HEK293 (cell line): ENCODE results near the gene PNPLA6.

Experiments used
- GLI2 ChIP-seq: fragments of 450-650 bp; formaldehyde crosslinking; IDR thresholded peaks from 2 replicates; pipeline ENCODE4; 2017; ENCODE audit warnings: missing biosample characterization, missing genetic modification characterization, low read depth, borderline replicate concordance
- GLI4 ChIP-seq: fragments of 450-650 bp; formaldehyde crosslinking; IDR thresholded peaks from 2 replicates; pipeline ENCODE4 v1.5.1; 2016; ENCODE audit warnings: missing biosample characterization, missing genetic modification characterization
- HOXA7 ChIP-seq: sonication (generic); formaldehyde crosslinking; IDR thresholded peaks from 2 replicates; pipeline ENCODE4 v1.8.1; 2022; ENCODE audit warnings: missing genetic modification reagents, borderline replicate concordance
- HOXD13 ChIP-seq: sonication (generic); formaldehyde crosslinking; IDR thresholded peaks from 2 replicates; pipeline ENCODE4 v1.8.0; 2022; ENCODE audit warnings: missing genetic modification reagents, borderline replicate concordance
- IKZF3 ChIP-seq: fragments of 450-650 bp; IDR thresholded peaks from 2 replicates; pipeline ENCODE4 v1.5.0; 2018; ENCODE audit warnings: missing biosample characterization, mild to moderate bottlenecking, missing genetic modification characterization, moderate library complexity
- KLF8 ChIP-seq: fragments of 450-650 bp; formaldehyde crosslinking; IDR thresholded peaks from 2 replicates; pipeline ENCODE4 v1.5.1; 2016; ENCODE audit warnings: missing biosample characterization, missing genetic modification characterization
- KLF9 ChIP-seq: fragments of 450-650 bp; formaldehyde crosslinking; IDR thresholded peaks from 2 replicates; pipeline ENCODE4 v1.5.1; 2016; ENCODE audit warnings: missing biosample characterization, missing genetic modification characterization, low read depth
- MZF1 ChIP-seq: fragments of 450-650 bp; formaldehyde crosslinking; IDR thresholded peaks from 2 replicates; pipeline ENCODE4 v1.5.1; 2017; ENCODE audit warnings: missing biosample characterization, missing genetic modification characterization, borderline replicate concordance
- PRDM1 ChIP-seq: fragments of 450-650 bp; formaldehyde crosslinking; IDR thresholded peaks from 2 replicates; pipeline ENCODE4; 2016; ENCODE audit warnings: missing biosample characterization, missing genetic modification characterization
- REPIN1 ChIP-seq: fragments of 450-650 bp; formaldehyde crosslinking; IDR thresholded peaks from 2 replicates; pipeline ENCODE4 v1.5.1; 2017; ENCODE audit warnings: missing biosample characterization, missing genetic modification characterization, low read depth
- SP2 ChIP-seq: fragments of 450-650 bp; formaldehyde crosslinking; IDR thresholded peaks from 2 replicates; pipeline ENCODE4 v1.5.1; 2016; ENCODE audit warnings: missing biosample characterization, missing genetic modification characterization
- ZBTB20 ChIP-seq: fragments of 450-650 bp; formaldehyde crosslinking; IDR thresholded peaks from 2 replicates; pipeline ENCODE4 v1.5.1; 2016; ENCODE audit warnings: missing biosample characterization, missing genetic modification characterization
- ZBTB8A ChIP-seq: fragments of 450-650 bp; formaldehyde crosslinking; IDR thresholded peaks from 2 replicates; pipeline ENCODE4 v1.5.1; 2016; ENCODE audit warnings: missing biosample characterization, missing genetic modification characterization
- ZEB2 ChIP-seq: fragments of 450-650 bp; formaldehyde crosslinking; IDR thresholded peaks from 2 replicates; pipeline ENCODE4 v1.5.1; 2016; ENCODE audit warnings: missing biosample characterization, missing genetic modification characterization
- ZFHX2 ChIP-seq: fragments of 450-650 bp; formaldehyde crosslinking; conservative IDR thresholded peaks from 2 replicates; pipeline ENCODE4 v1.5.1; 2016; ENCODE audit warnings: missing biosample characterization, missing genetic modification characterization
- ZNF10 ChIP-seq: fragments of 450-650 bp; formaldehyde crosslinking; IDR thresholded peaks from 2 replicates; pipeline ENCODE4 v1.5.1; 2017; ENCODE audit warnings: missing biosample characterization, missing genetic modification characterization
- ZNF121 ChIP-seq: fragments of 450-650 bp; formaldehyde crosslinking; IDR thresholded peaks from 2 replicates; pipeline ENCODE4 v1.5.1; 2016; ENCODE audit warnings: missing biosample characterization, missing genetic modification characterization
- ZNF133 ChIP-seq: fragments of 450-650 bp; formaldehyde crosslinking; IDR thresholded peaks from 2 replicates; pipeline ENCODE4 v1.5.1; 2016; ENCODE audit warnings: missing biosample characterization, missing genetic modification characterization
- ZNF214 ChIP-seq: fragments of 450-650 bp; formaldehyde crosslinking; IDR thresholded peaks from 2 replicates; pipeline ENCODE4 v1.5.1; 2017; ENCODE audit warnings: missing biosample characterization, mild to moderate bottlenecking, missing genetic modification characterization, borderline replicate concordance
- ZNF221 ChIP-seq: fragments of 450-650 bp; formaldehyde crosslinking; IDR thresholded peaks from 2 replicates; pipeline ENCODE4 v1.5.1; 2017; ENCODE audit warnings: missing biosample characterization, missing genetic modification characterization, borderline replicate concordance
- ZNF223 ChIP-seq: fragments of 450-650 bp; formaldehyde crosslinking; IDR thresholded peaks from 2 replicates; pipeline ENCODE4 v1.5.1; 2016; ENCODE audit warnings: missing biosample characterization, missing genetic modification characterization
- ZNF292 ChIP-seq: fragments of 450-650 bp; formaldehyde crosslinking; IDR thresholded peaks from 2 replicates; pipeline ENCODE4 v1.5.1; 2016; ENCODE audit warnings: low read depth, missing biosample characterization, missing genetic modification characterization, borderline replicate concordance
- ZNF354C ChIP-seq: fragments of 450-650 bp; formaldehyde crosslinking; IDR thresholded peaks from 2 replicates; pipeline ENCODE4 v1.5.1; 2016; ENCODE audit warnings: missing biosample characterization, missing genetic modification characterization, low read depth, borderline replicate concordance
- ZNF391 ChIP-seq: fragments of 450-650 bp; formaldehyde crosslinking; IDR thresholded peaks from 2 replicates; pipeline ENCODE4 v1.5.1; 2016; ENCODE audit warnings: low read depth, missing biosample characterization, missing genetic modification characterization, borderline replicate concordance
- ZNF404 ChIP-seq: fragments of 450-650 bp; formaldehyde crosslinking; IDR thresholded peaks from 2 replicates; pipeline ENCODE4 v1.5.1; 2017; ENCODE audit warnings: missing biosample characterization, missing genetic modification characterization
- ZNF530 ChIP-seq: fragments of 450-650 bp; formaldehyde crosslinking; IDR thresholded peaks from 2 replicates; pipeline ENCODE4 v1.5.1; 2016; ENCODE audit warnings: low read depth, missing biosample characterization, missing genetic modification characterization
- ZNF555 ChIP-seq: fragments of 450-650 bp; formaldehyde crosslinking; conservative IDR thresholded peaks from 2 replicates; pipeline ENCODE4 v1.5.1; 2017; ENCODE audit warnings: missing biosample characterization, mild to moderate bottlenecking, missing genetic modification characterization, inconsistent platforms
- ZNF558 ChIP-seq: fragments of 450-650 bp; formaldehyde crosslinking; IDR thresholded peaks from 2 replicates; pipeline ENCODE4 v1.5.1; 2016; ENCODE audit warnings: missing biosample characterization, missing genetic modification characterization
- ZNF76 ChIP-seq: fragments of 450-650 bp; formaldehyde crosslinking; IDR thresholded peaks from 2 replicates; pipeline ENCODE4; 2016; ENCODE audit warnings: low read depth, missing biosample characterization, missing genetic modification characterization, borderline replicate concordance
- ZNF785 ChIP-seq: fragments of 450-650 bp; formaldehyde crosslinking; IDR thresholded peaks from 2 replicates; pipeline ENCODE4 v1.5.1; 2016; ENCODE audit warnings: missing biosample characterization, missing genetic modification characterization
- TF ChIP-seq, protein P1 (sequence below): sonication (generic); formaldehyde crosslinking; IDR thresholded peaks from 2 replicates; pipeline ENCODE4 v1.8.1; 2022; ENCODE audit warnings: mild to moderate bottlenecking, moderate library complexity, missing genetic modification reagents
- TF ChIP-seq, protein P2 (sequence below): fragments of 450-650 bp; formaldehyde crosslinking; IDR thresholded peaks from 2 replicates; pipeline ENCODE4 v1.5.1; 2016; ENCODE audit warnings: missing biosample characterization, missing genetic modification characterization
- TF ChIP-seq, protein P3 (sequence below): fragments of 450-650 bp; formaldehyde crosslinking; IDR thresholded peaks from 2 replicates; pipeline ENCODE4 v1.5.1; 2016; ENCODE audit warnings: missing biosample characterization, missing genetic modification characterization, borderline replicate concordance
- TF ChIP-seq, protein P4 (sequence below): fragments of 450-650 bp; formaldehyde crosslinking; IDR thresholded peaks from 2 replicates; pipeline ENCODE4 v1.5.1; 2017; ENCODE audit warnings: missing biosample characterization, missing genetic modification characterization

PNPLA6 gene

DNA sequence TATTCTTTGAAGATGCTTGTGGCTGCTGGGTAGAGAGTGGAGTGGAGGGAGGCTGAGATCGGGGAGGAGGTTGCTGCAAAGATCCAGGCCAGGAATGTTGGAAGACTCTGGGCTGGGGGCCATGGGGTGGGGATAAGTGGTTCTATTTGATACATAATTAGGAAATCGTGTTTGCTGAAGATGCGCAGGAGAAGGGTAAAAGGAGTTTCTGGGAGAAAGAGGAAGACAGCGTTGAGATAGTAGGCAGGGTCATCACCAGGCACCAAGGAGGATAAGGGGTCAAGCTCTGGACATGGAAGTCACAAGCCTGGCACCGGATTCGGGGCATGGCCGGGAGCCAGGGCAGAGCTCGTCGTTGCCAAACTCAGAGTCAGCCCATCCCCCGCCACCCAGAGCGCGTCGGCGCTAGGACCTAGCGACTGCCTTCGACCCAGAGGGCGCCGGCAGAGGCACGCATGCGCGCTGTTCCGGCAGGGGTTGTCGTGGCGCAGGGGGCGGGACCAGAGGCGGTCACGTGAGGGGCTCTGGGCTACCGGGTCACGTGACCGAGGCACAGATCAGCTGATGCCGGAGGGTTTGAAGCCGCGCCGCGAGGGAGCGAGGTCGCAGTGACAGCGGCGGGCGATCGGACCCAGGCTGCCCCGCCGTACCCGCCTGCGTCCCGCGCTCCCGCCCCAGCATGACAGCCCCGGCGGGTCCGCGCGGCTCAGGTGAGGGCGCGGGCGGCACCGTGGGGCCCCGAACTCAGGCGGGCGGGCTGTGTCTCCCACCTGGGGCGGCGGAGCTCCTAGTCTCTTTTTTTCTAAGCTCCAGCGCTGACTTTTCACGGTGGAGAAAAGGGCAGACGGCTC, 13.2 kb upstream of the PNPLA6 start, which contains the start of gene MCOLN1 (continued):
- TF ChIP-seq REPIN1 (tag by site-specific recombination) (peak; percentile 55; the same call in 1 of the 2 replicates), GLI4 (tag by site-specific recombination) (no peak), MZF1 (no peak), ZNF391 (tag by site-specific recombination) (peak; percentile 94; the same call in 1 of the 2 replicates), KLF9 (peak; percentile 92), SP2 (tag by site-specific recombination) (peak; percentile 88), GLI2 (tag by site-specific recombination) (no peak), ZNF10 (tag by site-specific recombination) (no peak), PRDM1 (tag by site-specific recombination) (0 out of 2 replicates have a peak, but pooled peaks have one; percentile 22), ZBTB20 (tag by site-specific recombination) (peak; percentile 73), ZNF121 (tag by site-specific recombination) (no peak), ZNF404 (no peak), ZNF214 (no peak), ZNF530 (tag by site-specific recombination) (no peak), IKZF3 (tag by site-specific recombination) (no peak), ZNF133 (peak; percentile 42; the same call in 1 of the 2 replicates), ZNF221 (tag by site-specific recombination) (peak; percentile 45; the same call in 1 of the 2 replicates), ZNF785 (tag by site-specific recombination) (peak; percentile 58; the same call in 1 of the 2 replicates), ZNF292 (no peak), ZNF223 (tag by site-specific recombination) (no peak; the same call in 1 of the 2 replicates), ZNF558 (tag by site-specific recombination) (peak; percentile 24; the same call in 1 of the 2 replicates), HOXD13 (CRISPR knock-in tag) (no peak), ZNF555 (no peak), ZFHX2 (tag by site-specific recombination) (peak; percentile 69; the same call in 1 of the 2 replicates), ZNF354C (tag by site-specific recombination) (no peak), ZNF76 (peak; percentile 69), KLF8 (tag by site-specific recombination) (peak; percentile 87), ZEB2 (tag by site-specific recombination) (peak; percentile 90), HOXA7 (CRISPR knock-in tag) (no peak), ZBTB8A (tag by site-specific recombination) (peak; percentile 73)
- TF ChIP-seq, protein P1, sequence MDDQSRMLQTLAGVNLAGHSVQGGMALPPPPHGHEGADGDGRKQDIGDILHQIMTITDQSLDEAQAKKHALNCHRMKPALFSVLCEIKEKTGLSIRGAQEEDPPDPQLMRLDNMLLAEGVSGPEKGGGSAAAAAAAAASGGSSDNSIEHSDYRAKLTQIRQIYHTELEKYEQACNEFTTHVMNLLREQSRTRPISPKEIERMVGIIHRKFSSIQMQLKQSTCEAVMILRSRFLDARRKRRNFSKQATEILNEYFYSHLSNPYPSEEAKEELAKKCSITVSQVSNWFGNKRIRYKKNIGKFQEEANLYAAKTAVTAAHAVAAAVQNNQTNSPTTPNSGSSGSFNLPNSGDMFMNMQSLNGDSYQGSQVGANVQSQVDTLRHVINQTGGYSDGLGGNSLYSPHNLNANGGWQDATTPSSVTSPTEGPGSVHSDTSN (CRISPR knock-in tag), result peak; percentile 89
- TF ChIP-seq, protein P2, sequence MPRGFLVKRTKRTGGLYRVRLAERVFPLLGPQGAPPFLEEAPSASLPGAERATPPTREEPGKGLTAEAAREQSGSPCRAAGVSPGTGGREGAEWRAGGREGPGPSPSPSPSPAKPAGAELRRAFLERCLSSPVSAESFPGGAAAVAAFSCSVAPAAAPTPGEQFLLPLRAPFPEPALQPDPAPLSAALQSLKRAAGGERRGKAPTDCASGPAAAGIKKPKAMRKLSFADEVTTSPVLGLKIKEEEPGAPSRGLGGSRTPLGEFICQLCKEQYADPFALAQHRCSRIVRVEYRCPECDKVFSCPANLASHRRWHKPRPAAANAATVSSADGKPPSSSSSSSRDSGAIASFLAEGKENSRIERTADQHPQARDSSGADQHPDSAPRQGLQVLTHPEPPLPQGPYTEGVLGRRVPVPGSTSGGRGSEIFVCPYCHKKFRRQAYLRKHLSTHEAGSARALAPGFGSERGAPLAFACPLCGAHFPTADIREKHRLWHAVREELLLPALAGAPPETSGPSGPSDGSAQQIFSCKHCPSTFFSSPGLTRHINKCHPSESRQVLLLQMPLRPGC, result peak; percentile 67; the same call in 1 of the 2 replicates
- TF ChIP-seq, protein P3, sequence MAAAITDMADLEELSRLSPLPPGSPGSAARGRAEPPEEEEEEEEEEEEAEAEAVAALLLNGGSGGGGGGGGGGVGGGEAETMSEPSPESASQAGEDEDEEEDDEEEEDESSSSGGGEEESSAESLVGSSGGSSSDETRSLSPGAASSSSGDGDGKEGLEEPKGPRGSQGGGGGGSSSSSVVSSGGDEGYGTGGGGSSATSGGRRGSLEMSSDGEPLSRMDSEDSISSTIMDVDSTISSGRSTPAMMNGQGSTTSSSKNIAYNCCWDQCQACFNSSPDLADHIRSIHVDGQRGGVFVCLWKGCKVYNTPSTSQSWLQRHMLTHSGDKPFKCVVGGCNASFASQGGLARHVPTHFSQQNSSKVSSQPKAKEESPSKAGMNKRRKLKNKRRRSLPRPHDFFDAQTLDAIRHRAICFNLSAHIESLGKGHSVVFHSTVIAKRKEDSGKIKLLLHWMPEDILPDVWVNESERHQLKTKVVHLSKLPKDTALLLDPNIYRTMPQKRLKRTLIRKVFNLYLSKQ (tag by site-specific recombination), result no peak; the same call in 1 of the 2 replicates
- TF ChIP-seq, protein P4, sequence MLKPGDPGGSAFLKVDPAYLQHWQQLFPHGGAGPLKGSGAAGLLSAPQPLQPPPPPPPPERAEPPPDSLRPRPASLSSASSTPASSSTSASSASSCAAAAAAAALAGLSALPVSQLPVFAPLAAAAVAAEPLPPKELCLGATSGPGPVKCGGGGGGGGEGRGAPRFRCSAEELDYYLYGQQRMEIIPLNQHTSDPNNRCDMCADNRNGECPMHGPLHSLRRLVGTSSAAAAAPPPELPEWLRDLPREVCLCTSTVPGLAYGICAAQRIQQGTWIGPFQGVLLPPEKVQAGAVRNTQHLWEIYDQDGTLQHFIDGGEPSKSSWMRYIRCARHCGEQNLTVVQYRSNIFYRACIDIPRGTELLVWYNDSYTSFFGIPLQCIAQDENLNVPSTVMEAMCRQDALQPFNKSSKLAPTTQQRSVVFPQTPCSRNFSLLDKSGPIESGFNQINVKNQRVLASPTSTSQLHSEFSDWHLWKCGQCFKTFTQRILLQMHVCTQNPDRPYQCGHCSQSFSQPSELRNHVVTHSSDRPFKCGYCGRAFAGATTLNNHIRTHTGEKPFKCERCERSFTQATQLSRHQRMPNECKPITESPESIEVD (tag by site-specific recombination), result no peak
